ENCODE measurements around the gene NXPH3. TPM values are rescaled to one million over a fixed set of nuclear protein-coding genes. Genes with fewer than 3 reads are reported as not detected.

The NXPH3 gene
- total RNA-seq, 2 donors from 2014 or later, result 0.44 to 1.2 TPM

DNA sequence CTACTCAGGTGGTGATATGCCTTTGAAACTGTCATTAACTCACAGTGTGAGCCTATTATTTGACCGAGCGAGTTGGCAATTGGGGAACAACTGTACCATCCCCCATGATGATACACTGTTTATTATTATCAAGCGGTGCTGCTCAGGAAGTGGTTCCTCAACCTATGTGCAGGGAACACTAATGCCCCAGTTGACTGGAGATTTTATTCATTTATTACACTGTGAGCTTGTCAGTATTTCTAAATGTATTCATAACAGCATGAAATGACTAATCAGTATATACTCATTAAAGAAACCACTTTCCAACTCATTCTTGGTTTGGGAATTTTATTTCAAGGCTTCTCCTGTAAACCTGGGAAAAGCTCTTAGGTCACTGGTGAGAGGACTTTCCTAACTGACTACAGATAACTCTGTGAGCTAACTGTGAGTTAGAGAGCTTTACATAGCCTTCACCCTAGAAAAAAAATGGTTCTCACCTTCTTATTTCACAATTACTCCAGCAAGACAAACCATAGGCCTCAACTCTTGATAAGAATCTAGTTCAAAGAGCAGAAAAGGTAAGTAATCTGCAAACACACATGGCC, 42.4 kb downstream of the NXPH3 start:
- H3K27ac Mint-ChIP-seq, result peak overlapping the region; percentile 86
- DNase-seq, result no peak
- ATAC-seq (replicated peaks in 1 of 2), result peak; percentile 44 to 81
- H3K27me3 Mint-ChIP-seq (ENCODE audit: low read depth), result no peaks in the 10 kb centered on the region
- no peaks in the 10 kb centered on the region for H3K9me3 Mint-ChIP-seq
- peaks cover 26% of the 10 kb centered on the region for H3K4me1 Mint-ChIP-seq (ENCODE audit: low read depth)
- peak overlapping the region in 1 of 2 donors; percentile 35 for H3K4me3 Mint-ChIP-seq
- peaks cover 7 to 12% of the 10 kb centered on the region in 2 donors for H3K36me3 Mint-ChIP-seq (ENCODE audit: insufficient read depth in 2 of 2)

DNA sequence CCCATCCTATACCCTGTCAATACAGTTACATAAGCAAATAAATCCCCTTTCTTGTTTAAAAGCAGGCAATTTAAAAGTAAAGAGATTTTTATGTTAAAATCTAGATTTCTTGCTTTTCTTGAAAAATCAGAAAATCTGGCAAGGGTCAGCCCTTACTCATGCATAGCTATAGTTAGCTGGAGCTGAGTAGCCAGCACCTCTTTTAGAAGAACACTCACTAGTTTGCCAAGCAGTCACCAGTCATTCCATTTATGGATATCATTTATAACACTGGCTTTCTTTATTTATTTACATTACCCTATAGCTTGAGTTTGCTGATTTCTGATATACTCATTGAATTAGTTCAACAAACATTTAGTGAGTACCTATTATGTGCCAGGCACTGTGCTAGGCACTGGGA, 45.7 kb downstream of the NXPH3 start:
- Mint-ChIP-seq H3K27me3 (ENCODE audit: low read depth) (no peaks in the 10 kb centered on the region), H3K9me3 (no peaks in the 10 kb centered on the region), H3K27ac (no peak overlapping the region), H3K4me3 (no peak overlapping the region), H3K36me3 (ENCODE audit: insufficient read depth in 2 of 2) (peaks cover 5 to 12% of the 10 kb centered on the region in 2 donors), H3K4me1 (ENCODE audit: low read depth) (peaks cover 19% of the 10 kb centered on the region)
- ATAC-seq (replicated peaks in 1 of 2) (no peak), DNase-seq (no peak)

DNA sequence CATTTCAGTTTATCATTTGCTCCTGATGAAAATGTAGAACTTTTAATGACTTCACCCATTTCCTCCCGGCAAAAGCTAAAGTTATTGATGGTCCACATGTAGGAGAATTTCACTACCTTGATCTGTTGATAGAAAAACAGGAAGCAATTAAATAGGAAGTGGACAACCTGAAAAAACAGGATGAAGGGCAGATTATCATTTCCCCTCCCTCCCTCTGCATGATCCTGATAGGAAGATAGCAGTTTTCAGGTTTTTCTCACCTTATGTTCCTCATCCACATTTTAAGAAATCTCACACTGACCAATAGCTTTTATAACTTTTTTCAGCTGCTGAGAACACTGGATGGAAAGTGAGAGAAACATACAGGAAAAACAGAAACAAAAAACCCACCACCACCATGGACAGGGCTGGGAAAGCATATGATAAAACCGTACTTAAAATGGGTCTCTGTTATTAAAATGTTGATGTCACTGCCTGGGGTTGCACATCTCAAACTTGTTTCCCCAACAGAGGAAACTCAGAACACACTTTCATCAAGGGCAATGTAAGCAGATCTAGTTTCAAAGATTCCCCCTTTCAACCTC, 46.4 kb downstream of the NXPH3 start:
- no peak for DNase-seq
- Mint-ChIP-seq H3K27ac (no peak overlapping the region), H3K36me3 (ENCODE audit: insufficient read depth in 2 of 2) (peaks cover 4 to 7% of the 10 kb centered on the region in 2 donors), H3K4me3 (no peak overlapping the region), H3K9me3 (no peaks in the 10 kb centered on the region), H3K4me1 (ENCODE audit: low read depth) (peaks cover 14% of the 10 kb centered on the region), H3K27me3 (ENCODE audit: low read depth) (no peaks in the 10 kb centered on the region)
- no peak for ATAC-seq (replicated peaks in 1 of 2)

DNA sequence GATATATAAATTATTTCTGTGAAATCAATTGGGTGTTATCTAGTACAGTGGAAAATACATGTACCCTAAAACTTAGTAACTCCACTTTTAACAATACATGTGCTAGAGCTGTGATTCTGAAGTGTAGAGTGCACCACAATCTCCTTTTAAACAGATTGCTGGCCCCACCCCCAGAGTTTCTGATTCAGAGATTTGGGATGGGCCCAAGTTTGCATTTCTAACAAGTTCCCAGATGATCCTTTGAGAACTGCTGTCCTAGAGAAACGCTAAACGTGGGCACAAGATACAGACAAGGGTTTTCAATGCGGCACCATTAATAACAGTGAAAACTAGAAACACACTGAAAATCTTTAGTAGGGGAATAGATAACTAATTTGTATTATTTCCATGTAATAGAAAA, 49.2 kb downstream of the NXPH3 start:
- no peak for ATAC-seq (replicated peaks in 1 of 2)
- peaks cover 0 to 4% of the 10 kb centered on the region in 2 donors for H3K36me3 Mint-ChIP-seq (ENCODE audit: insufficient read depth in 2 of 2)
- H3K9me3 Mint-ChIP-seq, result no peaks in the 10 kb centered on the region
- no peaks in the 10 kb centered on the region for H3K27me3 Mint-ChIP-seq (ENCODE audit: low read depth)
- H3K4me3 Mint-ChIP-seq, result no peak overlapping the region
- H3K27ac Mint-ChIP-seq, result no peak overlapping the region
- no peak for DNase-seq
- H3K4me1 Mint-ChIP-seq (ENCODE audit: low read depth), result peaks cover 11% of the 10 kb centered on the region

DNA sequence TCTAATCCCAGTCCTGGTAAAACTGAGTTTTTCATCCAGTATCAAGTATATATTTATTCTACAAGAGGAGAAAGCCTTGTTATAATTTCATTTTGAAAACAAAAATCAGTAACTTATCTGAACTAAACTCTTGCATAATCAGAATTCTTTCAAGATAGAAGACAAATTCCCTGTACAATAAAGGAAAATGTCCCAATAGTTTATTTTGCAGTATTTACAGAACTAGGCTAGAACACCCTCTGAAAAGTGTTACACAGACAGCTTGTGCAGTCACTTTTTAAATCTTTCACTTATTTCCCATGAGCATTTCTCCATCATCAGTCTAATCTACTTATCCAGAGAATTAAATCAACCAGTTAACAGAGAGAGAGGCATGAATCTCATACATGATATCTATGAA, 53.8 kb downstream of the NXPH3 start:
- no peak for ATAC-seq (replicated peaks in 1 of 2)
- Mint-ChIP-seq H3K4me1 (ENCODE audit: low read depth) (peaks cover 32% of the 10 kb centered on the region), H3K27ac (peak overlapping the region; percentile 1), H3K36me3 (ENCODE audit: insufficient read depth in 2 of 2) (no peaks in the 10 kb centered on the region), H3K4me3 (no peak overlapping the region), H3K27me3 (ENCODE audit: low read depth) (no peaks in the 10 kb centered on the region), H3K9me3 (no peaks in the 10 kb centered on the region)
- no peak for DNase-seq

DNA sequence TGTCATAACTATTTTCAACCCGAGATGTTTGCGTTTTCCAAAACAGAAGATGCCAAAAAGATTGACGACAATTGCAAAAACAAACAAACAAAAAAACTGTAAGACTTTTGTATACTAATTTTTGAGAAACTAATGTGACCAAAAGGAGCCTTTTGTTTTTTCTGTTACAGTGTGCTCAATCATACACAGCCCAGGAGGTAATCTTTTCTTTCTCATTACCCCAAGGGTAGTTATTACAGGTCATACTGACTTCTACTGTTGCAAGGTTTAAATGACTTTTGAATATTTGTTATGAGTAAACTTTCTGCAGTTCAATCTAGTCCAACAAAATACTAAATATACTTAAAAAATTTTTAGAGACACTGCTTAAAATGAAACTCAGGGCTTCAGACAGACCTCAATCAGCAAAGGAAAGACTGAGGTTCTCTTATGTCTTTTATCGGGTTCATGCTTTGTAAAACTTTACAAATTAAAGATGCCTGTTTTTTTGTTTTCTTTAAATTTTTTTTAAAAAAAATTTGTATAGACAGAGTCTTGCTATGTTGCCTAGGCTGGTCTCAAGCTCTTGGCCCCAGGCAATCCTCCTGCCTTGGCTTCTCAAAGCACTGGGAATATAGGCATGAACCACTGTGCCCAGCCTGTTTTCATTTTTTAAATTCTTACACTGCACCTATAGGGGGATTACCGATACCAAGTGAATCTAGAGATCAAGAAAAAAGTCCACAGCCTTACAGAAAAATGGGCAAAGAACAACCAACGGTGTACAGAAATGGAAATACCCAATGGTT, 54.6 kb downstream of the NXPH3 start:
- peak overlapping the region; percentile 47 for H3K27ac Mint-ChIP-seq
- ATAC-seq (replicated peaks in 1 of 2), result peak; percentile 41 to 72
- H3K4me3 Mint-ChIP-seq, result peak overlapping the region; percentile 28 to 42
- H3K9me3 Mint-ChIP-seq, result no peaks in the 10 kb centered on the region
- peaks cover 40% of the 10 kb centered on the region for H3K4me1 Mint-ChIP-seq (ENCODE audit: low read depth)
- H3K27me3 Mint-ChIP-seq (ENCODE audit: low read depth), result no peaks in the 10 kb centered on the region
- DNase-seq, result no peak
- H3K36me3 Mint-ChIP-seq (ENCODE audit: insufficient read depth in 2 of 2), result no peaks in the 10 kb centered on the region

DNA sequence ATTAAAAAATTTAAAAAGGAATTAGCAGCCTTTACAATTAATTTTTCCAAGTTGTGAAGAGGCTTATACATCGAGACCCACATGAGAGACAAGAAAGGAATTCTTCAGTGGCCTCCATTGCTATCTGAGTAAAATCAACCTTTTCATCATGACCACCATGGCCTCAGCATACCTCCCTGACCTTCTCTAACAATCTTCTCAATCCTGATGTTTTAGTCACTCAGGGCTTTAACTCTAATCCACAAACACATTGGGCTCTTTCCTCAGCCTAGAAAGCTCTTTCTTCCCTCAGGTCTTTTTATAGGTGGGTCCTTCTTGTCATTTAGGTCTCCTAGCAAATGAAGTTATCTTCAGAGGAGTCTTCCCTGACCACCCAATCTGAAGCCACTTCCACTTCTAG, 55.8 kb downstream of the NXPH3 start:
- peaks cover 52% of the 10 kb centered on the region for H3K4me1 Mint-ChIP-seq (ENCODE audit: low read depth)
- no peaks in the 10 kb centered on the region for H3K9me3 Mint-ChIP-seq
- H3K4me3 Mint-ChIP-seq, result no peak overlapping the region
- no peak overlapping the region for H3K27ac Mint-ChIP-seq
- no peaks in the 10 kb centered on the region for H3K36me3 Mint-ChIP-seq (ENCODE audit: insufficient read depth in 2 of 2)
- ATAC-seq (replicated peaks in 1 of 2) (no peak), DNase-seq (no peak)
- no peaks in the 10 kb centered on the region for H3K27me3 Mint-ChIP-seq (ENCODE audit: low read depth)

Other genes with a start within 250 kb of the NXPH3 start
- 10 to 100 TPM in 1 of 2 donors, 1 to 10 TPM in 1; 8.3 to 13.2 TPM for gene ZNF652, start 213.6 kb upstream of the NXPH3 start, total RNA-seq
- 100 to 1,000 TPM in 1 of 2 donors, 10 to 100 TPM in 1; 91.4 to 119 TPM for gene PHB1, start 161.0 kb upstream of the NXPH3 start, total RNA-seq
- under 1 TPM; 0.14 to 0.28 TPM for gene NGFR, start 80.6 kb upstream of the NXPH3 start, total RNA-seq
- 10 to 100 TPM; 77.8 to 82.2 TPM for gene SPOP, start 102.2 kb downstream of the NXPH3 start, total RNA-seq
- 10 to 100 TPM; 62.6 to 73.9 TPM for gene SLC35B1, start 132.1 kb downstream of the NXPH3 start, total RNA-seq
- gene FAM117A, start 188.3 kb downstream of the NXPH3 start, total RNA-seq, result 10 to 100 TPM; 19.5 to 29.3 TPM
- 10 to 100 TPM; 83.9 to 85.9 TPM for gene KAT7, start 212.8 kb downstream of the NXPH3 start, total RNA-seq

Data from activated T-cell treated with anti-CD3 and anti-CD28 coated beads, Interleukin-2, amount 50 U/mL, for 72 hours (primary cell).